B cell (primary cell): ENCODE data around the gene GRIP1. TPM values are rescaled to one million over a fixed set of nuclear protein-coding genes. Genes with fewer than 3 reads are reported as not detected.

ENCODE experiments used
- ATAC-seq: fragments of 200-7000 bp; cut with Tn5 transposase; one replicate; pipeline ENCODE4 v1.10.0; 2021; ENCODE audit warnings: low read depth, mild to moderate bottlenecking, moderate number of reproducible peaks, moderate library complexity
- CTCF ChIA-PET: fragments of 350-600 bp; sonication (Branson Sonifier 250); formaldehyde crosslinking; loops from one replicate; lab custom pipeline; 2021; ENCODE audit warnings: antibody characterized with exemption, inconsistent platforms; lab: Charles Lee
- POLR2A ChIA-PET: fragments of 350-600 bp; sonication (Branson Sonifier 250); formaldehyde crosslinking; loops from one replicate; lab custom pipeline; 2021; ENCODE audit warnings: antibody characterized with exemption; lab: Charles Lee
- DNase-seq: peaks from one replicate; pipeline ENCODE4 v3.0.0; 2013
- H2AFZ ChIP-seq: 2 replicates; pipeline ENCODE4 v1.6.1; 2012; ENCODE audit warnings: mild to moderate bottlenecking, low read depth, low read length; ENCODE audit not compliant: insufficient read depth, poor library complexity, severe bottlenecking
- H3K27ac ChIP-seq, 2 donors: 1 replicate in 1 of 2; 2 replicates in 1 of 2; pipeline ENCODE4 v1.5.1; 2012 to 2013; ENCODE audit warnings: low read length in 2 of 2, mild to moderate bottlenecking in 2 of 2, moderate library complexity in 1 of 2
- H3K27me3 ChIP-seq, 4 experiments: fragments of 200-600 bp in 1 of 4; sonication (generic) in 1 of 4; replicated peaks in 1 of 4; 1 replicate in 2 of 4; 2 replicates in 2 of 4; pipeline versions ENCODE4 v1.6.1 to v1.7.0; 2013 to 2016; ENCODE audit warnings: low read length in 3 of 4, mild to moderate bottlenecking in 2 of 4, mixed read lengths in 1 of 4, moderate library complexity in 1 of 4; ENCODE audit not compliant: insufficient read depth in 4 of 4, control insufficient read depth in 3 of 4; ENCODE audit errors: control extremely low read depth in 1 of 4
- H3K36me3 ChIP-seq, 2 experiments: replicated peaks in 1 of 2; 1 replicate in 1 of 2; 2 replicates in 1 of 2; pipeline versions ENCODE4 v1.6.1 to v1.7.1; 2013; ENCODE audit warnings: low read length in 1 of 2; ENCODE audit not compliant: insufficient read depth in 2 of 2, control insufficient read depth in 1 of 2; ENCODE audit errors: control extremely low read depth in 1 of 2, extremely low read depth in 1 of 2
- H3K4me1 ChIP-seq, 2 donors: fragments of 200-600 bp in 1 of 2; sonication (generic) in 1 of 2; 1 replicate in 1 of 2; 2 replicates in 1 of 2; pipeline versions ENCODE4 v1.5.1 to v1.6.1; 2013 to 2017; ENCODE audit warnings: low read length in 2 of 2; ENCODE audit not compliant: control insufficient read depth in 2 of 2, insufficient read depth in 2 of 2
- H3K4me2 ChIP-seq: replicated peaks from 2 replicates; pipeline ENCODE3; 2012; ENCODE audit warnings: mild to moderate bottlenecking, low read depth, low read length; ENCODE audit not compliant: poor library complexity, severe bottlenecking
- H3K4me3 ChIP-seq, 5 experiments: fragments of 200-600 bp in 1 of 5; sonication (generic) in 1 of 5; 1 replicate in 3 of 5; 2 replicates in 2 of 5; pipeline versions ENCODE4 v1.5.1 to v1.7.0; 2011 to 2016; ENCODE audit warnings: low read length in 4 of 5, mild to moderate bottlenecking in 4 of 5, low read depth in 2 of 5, control low read depth in 1 of 5, moderate library complexity in 1 of 5; ENCODE audit not compliant: insufficient read depth in 1 of 5; ENCODE audit errors: control extremely low read depth in 1 of 5, extremely low read depth in 1 of 5
- H3K79me2 ChIP-seq: fragments of 200-600 bp; sonication (generic); one replicate; pipeline ENCODE4 v1.6.0; 2016; ENCODE audit warnings: low read length; ENCODE audit not compliant: control insufficient read depth, insufficient read depth
- H3K9ac ChIP-seq: fragments of 200-600 bp; sonication (generic); 2 replicates; pipeline ENCODE4 v1.6.1; 2017; ENCODE audit warnings: mild to moderate bottlenecking, low read length, moderate library complexity
- H3K9me3 ChIP-seq, 3 donors: one replicate each; pipeline versions ENCODE4 v1.6.1 to v1.7.1; 2013; ENCODE audit warnings: low read length in 2 of 3; ENCODE audit not compliant: control insufficient read depth in 2 of 3, insufficient read depth in 1 of 3; ENCODE audit errors: control extremely low read depth in 1 of 3
- H4K20me1 ChIP-seq: 2 replicates; pipeline ENCODE4 v1.6.0; 2012; ENCODE audit warnings: mild to moderate bottlenecking, low read length; ENCODE audit not compliant: insufficient read depth, control insufficient read depth, poor library complexity, severe bottlenecking
- H3K27ac Mint-ChIP-seq: one replicate; pipeline ENCODE4 v1.8.0; 2021; ENCODE audit warnings: mixed read lengths
- H3K27me3 Mint-ChIP-seq: one replicate; pipeline ENCODE4 v1.8.0; 2021; ENCODE audit warnings: mixed read lengths
- H3K4me1 Mint-ChIP-seq: one replicate; pipeline ENCODE4 v1.8.0; 2021; ENCODE audit warnings: mixed read lengths
- H3K4me3 Mint-ChIP-seq: one replicate; pipeline ENCODE4 v1.8.0; 2021; ENCODE audit warnings: mixed read lengths
- H3K9me3 Mint-ChIP-seq: one replicate; pipeline ENCODE4 v1.8.0; 2022; ENCODE audit warnings: mixed read lengths; ENCODE audit not compliant: insufficient read depth
- CTCF ChIP-seq: fragments of 200-600 bp; IDR thresholded peaks from one replicate; pipeline ENCODE4 v1.8.0; 2022; ENCODE audit warnings: antibody characterized with exemption, mild to moderate bottlenecking
- EZH2 ChIP-seq: IDR thresholded peaks from 2 replicates; pipeline ENCODE4 v1.6.1; 2012; ENCODE audit warnings: borderline replicate concordance, low read depth, mild to moderate bottlenecking, moderate library complexity, low read length; ENCODE audit not compliant: insufficient read depth, poor library complexity, severe bottlenecking
- WGBS: methylation state at CpG from one replicate; pipeline ENCODE4 v1.1.5; 2013; ENCODE audit warnings: missing lambda C conversion rate; ENCODE audit not compliant: insufficient coverage; 5-methylcytosine and 5-hydroxymethylcytosine counted together
- intact Hi-C: fragments of 100-400 bp; cut with micrococcal nuclease; formaldehyde crosslinking; loops from one replicate; pipeline ENCODE4 v1.10.0; 2022
- polyA plus RNA-seq: library from polyadenylated mRNA; depleted of rRNA; stranded (reverse); fragments of >200 nt; gene quantifications from 2 replicates; pipeline ENCODE4 v1.2.3, GENCODE V29; 2012
- total RNA-seq, 2 donors: library from RNA; stranded (reverse); fragments of 120-200 nt in 1 of 2; gene quantifications; 1 replicate in 1 of 2; 2 replicates in 1 of 2; pipeline versions ENCODE4 v1.2.3 to v1.2.4, GENCODE V29; 2013 to 2022

The GRIP1 gene
- total and polyA plus RNA-seq, 2 donors (not counting 1 experiment from before 2014, with no cell fraction given) = 0.22 TPM; not detected in 1

- Histone ChIP-seq H3K36me3 (no peaks in the 10 kb centered on the region), H3K27me3 (no peaks in the 10 kb centered on the region), H3K27ac (no peak overlapping the region), H4K20me1 (no peaks in the 10 kb centered on the region), H3K9me3 (no peaks in the 10 kb centered on the region), H3K4me1 (no peaks in the 10 kb centered on the region), H2AFZ (no peak overlapping the region), H3K79me2 (no peaks in the 10 kb centered on the region), H3K4me2 (no peak overlapping the region), H3K9ac (no peak overlapping the region), H3K4me3 (no peak overlapping the region)
- ATAC-seq (no peak), DNase-seq (no peak)
- H3K4me1 Mint-ChIP-seq = peaks cover 24% of the 10 kb centered on the region
- POLR2A ChIA-PET = no interaction called here
- intact Hi-C loops = no loop called here
- WGBS = no CpG with 5 or more reads among the region's 2 CpGs
- no peak overlapping the region for H3K4me3 Mint-ChIP-seq
- H3K27ac Mint-ChIP-seq = no peak overlapping the region
- no peak for TF ChIP-seq EZH2
- no peaks in the 10 kb centered on the region for H3K9me3 Mint-ChIP-seq
- H3K27me3 Mint-ChIP-seq = no peaks in the 10 kb centered on the region
- CTCF ChIA-PET = no interaction called here
Measured at GRCh38 chr12:66598608-66599007, 80.3 kb downstream of the GRIP1 start.

GRCh38 chr12:66598079-66598478 lies 80.8 kb downstream of the GRIP1 start:
- TF ChIP-seq CTCF (no peak), EZH2 (no peak)
- no peaks in the 10 kb centered on the region for H3K27me3 ChIP-seq
- no peak overlapping the region for H3K9ac ChIP-seq
- H3K79me2 ChIP-seq = no peaks in the 10 kb centered on the region
- no peaks in the 10 kb centered on the region for H4K20me1 ChIP-seq
- intact Hi-C loops = no loop called here
- no peaks in the 10 kb centered on the region for H3K9me3 ChIP-seq
- H3K36me3 ChIP-seq = no peaks in the 10 kb centered on the region
- no peak overlapping the region for H2AFZ ChIP-seq
- Mint-ChIP-seq H3K4me3 (no peak overlapping the region), H3K27me3 (no peaks in the 10 kb centered on the region), H3K27ac (no peak overlapping the region), H3K9me3 (no peaks in the 10 kb centered on the region), H3K4me1 (peaks cover 24% of the 10 kb centered on the region)
- no peak for ATAC-seq
- no peak overlapping the region for H3K27ac ChIP-seq
- WGBS = 100% methylated on average over 2 of the region's 4 CpGs
- no peak for DNase-seq
- ChIA-PET POLR2A (no interaction called here), CTCF (no interaction called here)
- no peak overlapping the region for H3K4me3 ChIP-seq
- H3K4me2 ChIP-seq = no peak overlapping the region
- H3K4me1 ChIP-seq = no peaks in the 10 kb centered on the region
